ENCODE results near the gene S100A7. TPM values are rescaled to one million over a fixed set of nuclear protein-coding genes. Genes with fewer than 3 reads are reported as not detected.

S100A7 gene
- total RNA-seq, 1 experiment from 2014 or later = not detected

DNA sequence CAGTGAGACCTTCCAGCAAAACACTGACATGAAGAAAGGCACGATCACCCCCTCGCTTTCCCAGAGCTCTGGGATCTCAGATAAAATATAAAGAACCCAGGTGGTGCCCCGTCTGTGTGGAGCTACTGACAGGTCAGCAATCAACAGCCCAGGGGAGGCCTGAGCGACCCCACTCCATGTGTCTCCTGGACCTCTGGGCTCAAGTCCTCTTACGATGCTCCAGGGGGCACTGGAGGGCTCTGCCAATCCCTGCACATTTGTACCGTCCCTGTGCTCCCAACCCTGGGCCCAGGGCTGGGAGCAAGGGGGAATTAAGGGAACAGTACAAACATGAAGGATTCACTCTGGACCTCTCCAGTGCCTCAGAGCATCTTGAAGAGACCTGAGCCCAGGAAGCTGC is 31.7 kb downstream of the S100A7 start:
- no peak for DNase-seq
- Histone ChIP-seq H3K4me3 (ENCODE audit: low read depth, low read length) (no peak overlapping the region), H3K4me1 (no peaks in the 10 kb centered on the region), H3K9me3 (no peaks in the 10 kb centered on the region), H3K27me3 (replicated peaks; ENCODE audit: control insufficient read depth, insufficient read depth, low read length) (no peaks in the 10 kb centered on the region), H3K36me3 (ENCODE audit: control insufficient read depth, insufficient read depth, low read length) (no peaks in the 10 kb centered on the region)
- POLR2A ChIA-PET = no interaction called here
- Mint-ChIP-seq H3K4me3 (ENCODE audit: unreplicated experiment) (no peak overlapping the region), H3K27ac (ENCODE audit: unreplicated experiment) (no peak overlapping the region), H3K9me3 (ENCODE audit: unreplicated experiment) (no peaks in the 10 kb centered on the region), H3K27me3 (ENCODE audit: insufficient read depth, unreplicated experiment) (peaks cover 19% of the 10 kb centered on the region), H3K36me3 (ENCODE audit: insufficient read depth, unreplicated experiment) (no peaks in the 10 kb centered on the region), H3K4me1 (ENCODE audit: low read depth, unreplicated experiment) (no peaks in the 10 kb centered on the region)
- TF ChIP-seq CTCF (IDR thresholded peaks at IDR 0.05; ENCODE audit: insufficient read depth in 1 of 2, low read depth in 1 of 2, low read length in 1 of 2, severe bottlenecking in 1 of 2, unreplicated experiment in 1 of 2) = no peak
- CTCF ChIA-PET = no interaction called here
- BruUV-seq (replicated peaks) = no TSS peak
- intact Hi-C loops (cut with micrococcal nuclease; ENCODE audit: unreplicated experiment) = loop anchor here (2.0 kb wide), 1 partner anchor 66 kb away; no protein-coding TSS in a partner anchor

GRCh38 chr1:153428073-153428638 is 32.3 kb downstream of the S100A7 start:
- Mint-ChIP-seq H3K4me1 (ENCODE audit: low read depth, unreplicated experiment) (no peaks in the 10 kb centered on the region), H3K4me3 (ENCODE audit: unreplicated experiment) (no peak overlapping the region), H3K9me3 (ENCODE audit: unreplicated experiment) (no peaks in the 10 kb centered on the region), H3K27ac (ENCODE audit: unreplicated experiment) (no peak overlapping the region), H3K27me3 (ENCODE audit: insufficient read depth, unreplicated experiment) (peaks cover 17% of the 10 kb centered on the region), H3K36me3 (ENCODE audit: insufficient read depth, unreplicated experiment) (no peaks in the 10 kb centered on the region)
- CTCF ChIA-PET = no interaction called here
- H3K36me3 ChIP-seq (ENCODE audit: control insufficient read depth, insufficient read depth, low read length) = no peaks in the 10 kb centered on the region
- POLR2A ChIA-PET = no interaction called here
- TF ChIP-seq CTCF (IDR thresholded peaks at IDR 0.05; ENCODE audit: insufficient read depth in 1 of 2, low read depth in 1 of 2, low read length in 1 of 2, severe bottlenecking in 1 of 2, unreplicated experiment in 1 of 2) = no peak
- no TSS peak for BruUV-seq (replicated peaks)
- no peak for DNase-seq
- H3K27me3 ChIP-seq (replicated peaks; ENCODE audit: control insufficient read depth, insufficient read depth, low read length) = no peaks in the 10 kb centered on the region
- no peak overlapping the region for H3K4me3 ChIP-seq (ENCODE audit: low read depth, low read length)
- intact Hi-C loops (cut with micrococcal nuclease; ENCODE audit: unreplicated experiment) = loop anchor here (2.0 kb wide), 1 partner anchor 67 kb away; no protein-coding TSS in a partner anchor
- H3K4me1 ChIP-seq = no peaks in the 10 kb centered on the region
- H3K9me3 ChIP-seq = no peaks in the 10 kb centered on the region

DNA sequence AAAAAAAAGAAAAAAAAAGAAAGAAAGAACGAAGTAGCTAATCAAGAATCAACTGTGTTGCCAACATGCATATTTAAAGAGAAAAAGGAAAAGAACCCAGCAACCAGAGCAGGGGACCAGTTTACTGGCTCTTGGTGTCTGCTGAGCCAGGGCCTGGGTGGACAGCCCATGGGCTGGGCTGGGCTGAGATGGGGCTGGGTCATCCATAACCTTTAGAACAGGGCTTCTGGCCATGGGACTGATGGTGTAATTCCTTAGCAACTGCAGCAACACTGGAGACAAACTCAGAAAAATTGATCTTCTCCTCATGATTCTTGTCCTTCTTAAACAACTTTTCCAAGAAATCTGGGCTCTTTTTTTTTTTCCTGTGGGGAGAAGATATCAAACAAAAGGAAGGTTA is 33.6 kb downstream of the S100A7 start:
- H3K4me1 Mint-ChIP-seq (ENCODE audit: low read depth, unreplicated experiment) = no peaks in the 10 kb centered on the region
- H3K36me3 Mint-ChIP-seq (ENCODE audit: insufficient read depth, unreplicated experiment) = no peaks in the 10 kb centered on the region
- no peaks in the 10 kb centered on the region for H3K4me1 ChIP-seq
- ChIA-PET CTCF (no interaction called here), POLR2A (no interaction called here)
- H3K27ac Mint-ChIP-seq (ENCODE audit: unreplicated experiment) = no peak overlapping the region
- no peaks in the 10 kb centered on the region for H3K9me3 ChIP-seq
- H3K27me3 Mint-ChIP-seq (ENCODE audit: insufficient read depth, unreplicated experiment) = peaks cover 17% of the 10 kb centered on the region
- no peak overlapping the region for H3K4me3 ChIP-seq (ENCODE audit: low read depth, low read length)
- H3K27me3 ChIP-seq (replicated peaks; ENCODE audit: control insufficient read depth, insufficient read depth, low read length) = no peaks in the 10 kb centered on the region
- no peaks in the 10 kb centered on the region for H3K36me3 ChIP-seq (ENCODE audit: control insufficient read depth, insufficient read depth, low read length)
- no peak overlapping the region for H3K4me3 Mint-ChIP-seq (ENCODE audit: unreplicated experiment)
- no peaks in the 10 kb centered on the region for H3K9me3 Mint-ChIP-seq (ENCODE audit: unreplicated experiment)
- no TSS peak for BruUV-seq (replicated peaks)
- DNase-seq = no peak
- no peak for TF ChIP-seq CTCF (IDR thresholded peaks at IDR 0.05; ENCODE audit: insufficient read depth in 1 of 2, low read depth in 1 of 2, low read length in 1 of 2, severe bottlenecking in 1 of 2, unreplicated experiment in 1 of 2)
- intact Hi-C loops (cut with micrococcal nuclease; ENCODE audit: unreplicated experiment) = no loop called here

Data from Caco-2 (cell line).